ENCODE data around the gene AOPEP.
"Not testable (repeated sequence)": the region's sequence is repeated elsewhere in the genome, so short reads cannot be mapped to it uniquely, and the experiment has no call there.

Gene AOPEP

GRCh38 chr9:94927048-94927761, 200.7 kb downstream of the AOPEP start:
- in situ Hi-C loops (cut with MboI; ENCODE audit: low sequenced_read_pairs), result no loop called here

- in situ Hi-C loops (cut with MboI; ENCODE audit: low sequenced_read_pairs), result no loop called here
Observed at GRCh38 chr9:94927762-94928670, 201.5 kb downstream of the AOPEP start.

- in situ Hi-C loops (cut with MboI; ENCODE audit: low sequenced_read_pairs), result no loop called here
Observed at GRCh38 chr9:94928691-94929368, 202.3 kb downstream of the AOPEP start.

- in situ Hi-C loops (cut with MboI; ENCODE audit: low sequenced_read_pairs), result no loop called here
Observed at GRCh38 chr9:94929369-94929756, 202.9 kb downstream of the AOPEP start.

GRCh38 chr9:94931036-94931633, 204.6 kb downstream of the AOPEP start:
- in situ Hi-C loops (cut with MboI; ENCODE audit: low sequenced_read_pairs), result no loop called here

- in situ Hi-C loops (cut with MboI; ENCODE audit: low sequenced_read_pairs), result no loop called here
Observed at GRCh38 chr9:94931740-94932139, 205.2 kb downstream of the AOPEP start.

- in situ Hi-C loops (cut with MboI; ENCODE audit: low sequenced_read_pairs), result no loop called here
Observed at GRCh38 chr9:94932652-94933510, 206.4 kb downstream of the AOPEP start.

- in situ Hi-C loops (cut with MboI; ENCODE audit: low sequenced_read_pairs), result no loop called here
Observed at GRCh38 chr9:94933511-94933828, 207.0 kb downstream of the AOPEP start.

- in situ Hi-C loops (cut with MboI; ENCODE audit: low sequenced_read_pairs), result no loop called here
Observed at GRCh38 chr9:94934816-94935328, 208.4 kb downstream of the AOPEP start.

- in situ Hi-C loops (cut with MboI; ENCODE audit: low sequenced_read_pairs), result no loop called here
Observed at GRCh38 chr9:94935396-94935795, 208.9 kb downstream of the AOPEP start.

GRCh38 chr9:94936419-94936818, 209.9 kb downstream of the AOPEP start:
- in situ Hi-C loops (cut with MboI; ENCODE audit: low sequenced_read_pairs), result no loop called here

- in situ Hi-C loops (cut with MboI; ENCODE audit: low sequenced_read_pairs), result no loop called here
Observed at GRCh38 chr9:94937214-94937903, 210.9 kb downstream of the AOPEP start.

GRCh38 chr9:94938384-94938783, 211.9 kb downstream of the AOPEP start:
- in situ Hi-C loops (cut with MboI; ENCODE audit: low sequenced_read_pairs), result no loop called here

GRCh38 chr9:94940296-94940695, 213.8 kb downstream of the AOPEP start:
- in situ Hi-C loops (cut with MboI; ENCODE audit: low sequenced_read_pairs), result not testable (repeated sequence)

- in situ Hi-C loops (cut with MboI; ENCODE audit: low sequenced_read_pairs), result no loop called here
Observed at GRCh38 chr9:94941211-94941875, 214.8 kb downstream of the AOPEP start.

- in situ Hi-C loops (cut with MboI; ENCODE audit: low sequenced_read_pairs), result no loop called here
Observed at GRCh38 chr9:94944626-94945025, 218.1 kb downstream of the AOPEP start.

- in situ Hi-C loops (cut with MboI; ENCODE audit: low sequenced_read_pairs), result no loop called here
Observed at GRCh38 chr9:94945197-94946144, 219.0 kb downstream of the AOPEP start.

- in situ Hi-C loops (cut with MboI; ENCODE audit: low sequenced_read_pairs), result no loop called here
Observed at GRCh38 chr9:94946256-94946655, 219.8 kb downstream of the AOPEP start.

Data from HL-60/S4 treated with phorbol 12-myristate 13-acetate at 8.2 ng/mL for 4 days and 3 days (cell line).